NCI-H2227 (cell line): Measurements from ENCODE around the gene CRK.
"Not testable (repeated sequence)": the region's sequence is repeated elsewhere in the genome, so short reads cannot be mapped to it uniquely, and the experiment has no call there.

Source experiments
- DNase-seq: peaks from one replicate; lab custom pipeline; 2025; ENCODE audit not compliant: unreplicated experiment; lab: John Stamatoyannopoulos, UW

Gene CRK

GRCh38 chr17:1467898-1468492 is 12.0 kb upstream of the CRK start:
- no peak for DNase-seq

- DNase-seq = no peak
Observed at GRCh38 chr17:1467258-1467657, 11.2 kb upstream of the CRK start.

GRCh38 chr17:1464186-1464585 is 8.2 kb upstream of the CRK start:
- no peak for DNase-seq

GRCh38 chr17:1462164-1463112 is 6.4 kb upstream of the CRK start:
- peak; percentile 6 for DNase-seq

DNA sequence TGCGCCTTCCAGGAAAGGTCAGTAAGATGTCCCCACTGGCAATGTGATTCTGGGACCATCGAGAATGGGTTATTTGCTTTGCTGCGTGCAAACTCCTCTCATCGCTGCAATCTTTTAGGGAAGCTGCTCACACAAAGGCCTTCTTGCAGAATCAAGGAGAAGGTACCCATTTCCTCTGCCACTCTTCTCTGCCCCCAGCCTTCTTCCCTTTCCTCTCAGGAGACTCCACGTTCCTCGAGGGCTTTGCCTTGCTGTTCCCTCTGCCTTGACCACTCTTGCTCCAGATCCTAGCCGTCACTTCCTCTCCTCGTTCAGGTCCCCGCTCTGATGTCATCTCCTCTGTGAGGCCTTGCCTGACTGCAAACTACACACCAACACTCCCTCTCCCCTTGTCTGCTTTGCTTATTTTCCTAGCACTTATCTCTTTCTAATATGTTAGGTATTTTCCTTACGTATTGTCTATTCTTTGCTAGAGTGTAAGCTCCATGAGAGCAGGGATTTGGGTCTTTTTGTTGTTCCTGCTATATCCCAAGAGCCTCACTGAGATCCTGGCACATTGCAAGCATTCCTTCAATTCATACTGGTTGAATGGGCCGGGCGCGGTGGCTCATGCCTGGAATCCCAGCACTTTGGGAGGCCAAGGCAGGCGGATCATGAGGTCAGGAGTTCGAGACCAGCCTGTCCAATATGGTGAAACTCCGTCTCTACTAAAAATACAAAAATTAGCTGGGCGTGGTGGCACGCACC is 5.3 kb upstream of the CRK start:
- DNase-seq = no peak

GRCh38 chr17:1460233-1460632 is 4.2 kb upstream of the CRK start:
- no peak for DNase-seq

GRCh38 chr17:1455291-1455796 is 688 bp downstream of the CRK start:
- DNase-seq = peak; percentile 55

DNA sequence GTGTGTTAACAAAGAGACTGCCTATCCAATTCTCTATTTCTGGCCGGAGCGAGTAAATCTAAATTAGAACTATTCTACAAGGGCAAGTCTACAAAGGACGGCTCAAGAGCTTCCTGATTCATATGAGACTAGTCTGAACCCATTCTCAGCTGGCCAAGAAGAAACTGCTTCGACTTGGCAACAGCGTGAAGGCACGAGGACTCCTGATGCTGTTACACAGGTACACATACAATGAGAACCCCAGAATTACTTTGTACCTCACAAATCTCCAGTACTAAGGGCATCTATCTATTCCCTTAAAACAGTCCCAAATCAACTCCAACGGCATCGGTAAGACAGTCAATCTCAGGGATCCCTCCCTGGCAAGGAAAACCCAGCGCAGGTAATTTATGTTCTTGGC is 1.5 kb downstream of the CRK start:
- DNase-seq = no peak

- DNase-seq = not testable (repeated sequence)
Observed at GRCh38 chr17:1453694-1454093, 2.3 kb downstream of the CRK start.

DNA sequence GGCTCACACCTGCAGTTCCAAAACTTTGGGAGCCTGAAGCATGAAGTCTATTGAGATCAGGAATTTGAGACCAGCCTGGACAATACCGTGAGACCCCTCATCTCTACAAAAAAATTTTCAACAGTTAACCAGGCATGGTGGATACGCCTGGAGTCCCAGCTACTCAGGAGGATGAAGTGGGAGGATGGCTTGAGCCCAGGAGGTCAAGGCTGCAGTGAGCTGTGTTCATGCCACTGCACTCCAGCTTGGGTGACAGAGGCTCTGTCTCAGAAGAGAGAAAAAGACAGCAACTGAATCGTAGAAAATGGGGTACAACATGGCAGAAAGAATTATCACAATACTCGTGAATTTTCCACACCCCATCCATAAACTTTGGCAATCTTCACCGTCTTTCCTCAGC is 3.2 kb downstream of the CRK start:
- no peak for DNase-seq

DNA sequence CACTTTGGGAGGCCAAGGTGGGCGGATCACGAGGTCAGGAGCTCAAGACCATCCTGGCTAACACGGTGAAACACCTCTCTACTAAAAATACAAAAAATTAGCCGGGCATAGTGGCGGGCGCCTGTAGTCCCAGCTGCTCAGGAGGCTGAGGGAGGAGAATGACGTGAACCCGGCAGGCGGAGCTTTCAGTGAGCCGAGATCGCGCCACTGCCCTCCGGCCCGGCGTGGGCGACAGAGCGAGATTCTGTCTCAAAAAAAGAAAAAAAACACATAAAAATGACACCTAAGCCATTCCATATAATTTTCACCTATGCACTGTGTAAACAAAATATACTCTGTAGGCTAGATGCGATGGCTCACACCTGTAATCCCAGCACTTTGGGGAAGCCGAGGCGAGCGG is 5.8 kb downstream of the CRK start:
- DNase-seq = not testable (repeated sequence)

- DNase-seq = no peak
Observed at GRCh38 chr17:1449412-1449967, 6.5 kb downstream of the CRK start.

DNA sequence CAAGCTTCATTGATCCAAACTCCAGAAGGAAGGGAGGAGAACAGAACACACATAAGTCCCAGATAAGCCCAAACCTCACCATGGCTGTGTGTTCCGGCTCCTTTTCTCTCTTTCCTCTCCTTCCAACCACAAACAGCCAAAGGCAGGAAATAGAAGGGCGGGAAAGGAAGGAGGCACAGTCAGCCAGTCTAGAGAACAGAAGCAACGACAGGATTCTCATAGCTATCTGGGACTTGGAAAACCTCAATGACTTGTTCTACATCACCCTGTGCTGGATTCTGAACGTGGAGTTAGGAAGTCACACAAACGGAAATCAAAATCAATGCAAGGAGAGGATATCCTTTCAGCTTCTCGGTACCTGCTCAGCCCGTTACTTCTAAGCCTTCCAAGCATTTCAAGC is 9.0 kb downstream of the CRK start:
- DNase-seq = no peak

- no peak for DNase-seq
Observed at GRCh38 chr17:1446201-1446600, 9.8 kb downstream of the CRK start.

- DNase-seq = not testable (repeated sequence)
Observed at GRCh38 chr17:1445695-1446094, 10.3 kb downstream of the CRK start.

GRCh38 chr17:1442721-1443120 is 13.3 kb downstream of the CRK start:
- not testable (repeated sequence) for DNase-seq

DNA sequence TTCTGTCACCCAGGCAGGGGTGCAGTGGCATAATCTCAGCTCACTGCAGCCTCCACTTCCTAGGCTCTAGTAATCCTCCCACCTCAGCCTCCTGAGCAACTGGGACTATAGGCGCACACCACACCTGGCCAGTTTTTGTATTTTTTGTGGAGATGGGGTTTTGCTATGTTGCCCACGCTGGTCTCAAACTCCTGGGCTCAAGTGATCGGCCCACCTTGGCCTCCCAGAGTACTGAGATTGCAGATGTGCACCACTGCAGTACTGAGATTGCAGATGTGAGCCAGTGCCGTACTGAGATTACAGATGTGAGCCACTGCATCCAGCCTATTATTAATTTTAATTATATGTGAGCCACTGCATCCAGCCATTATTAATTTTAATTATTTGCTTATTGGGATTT is 13.8 kb downstream of the CRK start:
- DNase-seq = no peak

DNA sequence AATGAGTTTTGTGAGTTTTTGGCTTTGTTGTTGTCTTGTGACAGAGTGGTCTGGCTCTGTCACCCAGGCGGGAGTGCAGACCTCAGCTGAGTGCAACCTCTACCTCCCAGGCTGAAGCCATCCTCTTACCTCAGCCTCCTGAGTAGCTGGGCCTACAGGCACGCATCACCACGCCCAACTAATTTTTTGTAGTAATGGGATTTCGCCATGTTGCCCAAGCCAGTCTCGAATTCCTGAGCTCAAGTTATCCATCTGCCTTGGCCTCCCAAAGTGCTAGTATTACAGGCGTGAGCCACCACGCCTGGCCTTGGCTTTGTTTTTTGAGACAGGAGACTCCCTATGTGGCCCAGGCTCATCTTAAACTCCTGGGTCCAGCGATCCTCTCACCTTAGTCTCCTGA is 15.1 kb downstream of the CRK start:
- no peak for DNase-seq

DNA sequence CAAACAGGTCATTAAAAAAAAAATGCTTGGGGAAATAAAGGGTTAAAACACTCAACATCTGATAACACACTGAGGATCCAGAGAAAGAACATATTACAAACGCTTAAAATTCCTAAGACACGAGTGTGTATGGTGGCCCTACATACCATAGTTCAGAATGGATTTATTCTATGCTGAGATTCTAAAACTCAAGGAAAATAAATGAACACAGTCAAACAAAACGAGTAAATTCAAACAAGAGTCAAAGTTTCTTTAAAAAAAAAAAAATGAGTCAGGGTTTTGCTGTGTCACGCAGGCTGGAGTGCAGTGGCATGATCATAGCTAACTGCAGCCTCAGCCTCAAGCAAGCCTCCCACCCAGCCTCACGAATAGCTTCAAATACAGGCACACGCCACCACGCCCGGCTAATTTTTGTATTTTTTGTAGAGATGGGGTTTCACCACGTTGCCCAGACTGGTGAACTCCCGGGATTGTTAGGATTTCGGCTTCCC is 17.4 kb downstream of the CRK start:
- DNase-seq = no peak

DNA sequence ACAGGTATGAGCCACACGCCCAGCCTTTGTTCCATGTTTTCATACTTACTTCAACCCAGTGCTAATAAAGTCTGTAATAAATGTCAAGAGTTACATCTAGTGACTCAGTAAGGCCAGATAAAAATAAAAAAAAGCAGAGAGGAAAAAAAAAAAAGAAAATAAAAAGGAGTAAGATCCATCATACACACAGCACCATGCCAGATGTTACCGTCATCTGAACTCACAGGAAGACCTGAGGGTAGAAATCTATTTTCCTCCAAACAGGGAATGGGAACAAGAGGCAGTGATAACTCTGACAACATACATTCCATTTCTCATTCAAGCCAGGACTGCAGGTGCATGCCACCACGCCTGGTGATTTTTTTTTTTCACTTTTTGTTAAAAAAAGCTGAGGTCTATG is 20.7 kb downstream of the CRK start:
- DNase-seq = no peak

GRCh38 chr17:1434150-1434549 is 21.9 kb downstream of the CRK start:
- DNase-seq = no peak
